ENCODE measurements around the gene ABCA2.

ABCA2 gene

DNA sequence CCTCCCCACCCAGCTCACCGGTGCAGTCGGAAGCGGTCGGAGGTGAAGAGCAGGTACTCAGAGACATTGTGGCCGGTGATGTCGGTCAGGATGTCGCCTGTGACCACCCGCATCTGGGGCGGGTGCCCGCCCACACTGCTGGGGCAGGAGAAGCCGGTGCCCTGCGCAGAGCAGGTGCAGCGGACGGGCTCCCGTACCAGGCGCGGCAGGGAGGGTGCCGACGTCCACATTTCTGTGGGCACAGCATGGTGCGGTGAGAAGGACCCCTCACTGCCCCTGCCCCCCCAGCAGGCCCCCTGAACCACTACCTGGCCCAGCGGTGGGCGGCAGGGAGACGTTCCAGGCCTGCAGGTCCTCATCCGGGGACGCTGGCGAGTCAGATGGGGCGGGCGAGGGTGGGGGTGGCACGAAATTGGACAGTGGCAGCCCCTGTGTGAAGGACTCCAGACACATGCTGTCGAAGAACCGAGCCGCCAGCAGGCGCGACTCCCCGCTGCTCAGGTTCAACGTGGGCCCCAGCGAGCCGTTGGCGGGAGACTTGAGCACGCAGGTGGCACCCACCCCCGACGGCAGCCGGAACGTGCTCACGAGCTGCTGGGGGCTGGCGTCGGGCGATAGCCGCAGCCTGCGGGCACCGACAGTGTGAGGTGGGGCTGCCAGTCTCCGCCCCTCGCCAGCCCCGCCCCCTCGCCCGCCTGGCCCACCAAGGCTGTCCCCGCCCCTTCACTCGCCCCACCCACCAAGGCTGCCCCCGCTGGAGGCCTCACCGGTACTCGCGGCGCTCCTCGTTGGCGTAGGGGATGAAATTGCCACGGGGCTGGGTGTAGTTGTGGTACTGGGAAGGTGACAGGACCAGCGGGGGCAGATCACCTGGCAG lies 15.1 kb downstream of the ABCA2 start:
- TF ChIP-seq, protein P1, sequence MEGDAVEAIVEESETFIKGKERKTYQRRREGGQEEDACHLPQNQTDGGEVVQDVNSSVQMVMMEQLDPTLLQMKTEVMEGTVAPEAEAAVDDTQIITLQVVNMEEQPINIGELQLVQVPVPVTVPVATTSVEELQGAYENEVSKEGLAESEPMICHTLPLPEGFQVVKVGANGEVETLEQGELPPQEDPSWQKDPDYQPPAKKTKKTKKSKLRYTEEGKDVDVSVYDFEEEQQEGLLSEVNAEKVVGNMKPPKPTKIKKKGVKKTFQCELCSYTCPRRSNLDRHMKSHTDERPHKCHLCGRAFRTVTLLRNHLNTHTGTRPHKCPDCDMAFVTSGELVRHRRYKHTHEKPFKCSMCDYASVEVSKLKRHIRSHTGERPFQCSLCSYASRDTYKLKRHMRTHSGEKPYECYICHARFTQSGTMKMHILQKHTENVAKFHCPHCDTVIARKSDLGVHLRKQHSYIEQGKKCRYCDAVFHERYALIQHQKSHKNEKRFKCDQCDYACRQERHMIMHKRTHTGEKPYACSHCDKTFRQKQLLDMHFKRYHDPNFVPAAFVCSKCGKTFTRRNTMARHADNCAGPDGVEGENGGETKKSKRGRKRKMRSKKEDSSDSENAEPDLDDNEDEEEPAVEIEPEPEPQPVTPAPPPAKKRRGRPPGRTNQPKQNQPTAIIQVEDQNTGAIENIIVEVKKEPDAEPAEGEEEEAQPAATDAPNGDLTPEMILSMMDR (IDR thresholded peaks at IDR 0.05), result no peak

DNA sequence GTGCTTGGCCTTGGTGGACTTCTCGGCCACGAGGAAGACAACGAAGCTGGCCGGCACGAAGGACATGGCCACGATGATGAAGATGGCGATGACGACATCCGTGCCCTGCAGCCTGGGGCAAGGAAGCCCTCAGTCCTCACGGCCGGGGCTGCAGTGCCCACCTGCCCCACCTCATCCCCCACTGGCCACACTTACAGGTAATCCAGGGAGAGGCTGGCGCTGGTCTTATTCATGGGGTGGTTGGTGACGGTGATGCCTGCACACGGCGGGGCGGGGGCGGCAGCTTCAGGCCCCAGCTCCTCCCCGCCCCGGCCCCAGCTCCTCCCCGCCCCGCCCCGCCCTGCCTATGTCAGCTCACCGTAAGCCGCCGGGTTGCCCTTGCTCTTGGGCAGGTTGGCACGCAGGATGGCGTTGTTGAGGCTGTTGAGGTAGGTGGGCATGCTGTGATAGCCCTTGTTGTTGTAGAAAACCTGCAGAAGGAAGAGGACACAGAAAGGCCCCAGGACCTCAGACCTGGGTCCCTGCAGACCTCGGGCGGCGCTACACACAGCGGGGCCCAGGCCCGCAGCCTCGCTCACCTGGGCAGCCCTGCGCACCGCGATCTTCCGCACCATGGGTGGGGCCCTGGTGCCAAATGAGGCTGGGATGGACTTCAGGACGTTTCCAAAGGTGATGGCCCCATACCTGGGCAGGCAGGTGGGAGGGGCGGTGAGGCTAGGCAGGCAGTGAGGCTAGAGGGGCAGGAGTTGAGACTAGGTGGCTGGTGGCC lies 15.9 kb downstream of the ABCA2 start:
- TF ChIP-seq, protein P1 (IDR thresholded peaks at IDR 0.05), result no peak

DNA sequence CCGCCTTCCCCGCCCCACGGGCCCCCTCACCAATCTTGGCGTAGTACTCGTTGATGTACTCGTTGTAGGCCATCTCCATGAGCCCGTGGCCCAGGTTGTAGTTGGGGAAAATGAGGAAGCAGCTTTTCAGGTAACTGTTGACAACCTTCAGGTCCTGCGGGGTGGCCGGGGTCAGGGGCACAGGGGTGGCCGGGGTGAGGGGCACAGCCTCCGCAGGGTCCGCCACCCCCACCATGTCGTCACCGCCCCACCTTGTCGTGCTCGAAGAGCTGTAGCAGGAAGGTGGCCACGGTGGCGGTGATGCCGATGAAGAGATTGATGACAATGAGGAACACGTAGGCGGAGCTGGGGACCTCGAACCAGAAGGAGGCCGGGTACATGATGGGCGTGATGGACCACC lies 16.9 kb downstream of the ABCA2 start:
- TF ChIP-seq, protein P1 (IDR thresholded peaks at IDR 0.05), result no peak

DNA sequence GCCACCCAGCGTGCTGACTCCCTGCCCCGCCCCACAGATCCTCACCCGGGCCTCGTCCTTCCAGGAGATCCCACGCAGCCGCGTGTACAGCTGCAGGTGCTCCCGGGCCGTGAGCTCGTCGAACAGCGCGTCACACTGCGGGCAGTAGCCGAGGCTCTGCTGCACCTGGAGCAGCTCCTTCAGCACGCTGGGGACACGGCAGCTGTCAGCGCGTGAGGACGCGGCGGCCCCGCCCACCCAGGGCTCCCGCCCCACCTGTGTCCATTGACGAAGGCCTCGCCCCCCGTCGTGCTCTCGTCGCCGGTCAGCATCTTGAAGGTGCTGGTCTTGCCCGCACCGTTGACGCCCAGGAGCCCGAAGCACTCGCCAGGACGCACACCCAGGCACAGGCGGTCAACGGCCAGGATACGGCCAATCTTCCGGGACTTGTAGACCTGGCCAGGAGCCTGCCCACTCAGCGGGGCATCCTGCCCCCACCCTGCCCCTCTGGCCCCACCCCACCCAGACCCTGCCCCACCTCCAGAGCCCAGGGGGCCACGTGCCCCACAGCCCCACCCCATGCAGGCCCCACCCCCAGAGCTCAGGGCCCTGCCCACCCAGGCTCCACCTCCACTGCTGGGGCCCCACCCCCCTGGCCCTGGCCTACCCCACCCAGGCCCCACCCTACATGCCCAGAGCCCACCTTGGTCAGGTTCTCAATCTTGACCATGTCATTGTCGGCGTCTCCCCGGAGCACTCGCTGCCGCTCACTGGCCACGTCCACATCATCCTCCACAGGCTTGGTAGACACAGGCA lies 17.9 kb downstream of the ABCA2 start:
- TF ChIP-seq, protein P1 (IDR thresholded peaks at IDR 0.05), result no peak

DNA sequence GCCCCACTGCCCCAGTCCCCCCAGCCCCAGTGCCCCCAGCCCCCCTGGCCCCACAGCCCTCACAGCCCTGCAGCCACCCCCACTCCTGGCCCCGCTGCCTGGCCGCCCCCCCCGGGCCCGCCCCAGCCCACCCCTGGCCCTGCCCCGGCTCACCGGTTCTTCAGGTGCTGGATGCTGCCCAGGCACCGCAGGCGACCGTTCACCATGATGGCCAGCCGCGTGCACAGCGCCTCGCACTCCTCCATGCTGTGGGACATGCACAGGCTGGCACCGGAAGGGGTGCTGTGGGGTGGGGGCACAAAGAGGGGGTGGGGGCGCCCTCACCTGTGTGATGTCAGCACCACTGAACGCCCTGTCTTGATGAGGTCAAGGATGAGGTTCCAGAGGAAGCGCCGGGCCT lies 18.8 kb downstream of the ABCA2 start:
- TF ChIP-seq, protein P1 (IDR thresholded peaks at IDR 0.05), result no peak

DNA sequence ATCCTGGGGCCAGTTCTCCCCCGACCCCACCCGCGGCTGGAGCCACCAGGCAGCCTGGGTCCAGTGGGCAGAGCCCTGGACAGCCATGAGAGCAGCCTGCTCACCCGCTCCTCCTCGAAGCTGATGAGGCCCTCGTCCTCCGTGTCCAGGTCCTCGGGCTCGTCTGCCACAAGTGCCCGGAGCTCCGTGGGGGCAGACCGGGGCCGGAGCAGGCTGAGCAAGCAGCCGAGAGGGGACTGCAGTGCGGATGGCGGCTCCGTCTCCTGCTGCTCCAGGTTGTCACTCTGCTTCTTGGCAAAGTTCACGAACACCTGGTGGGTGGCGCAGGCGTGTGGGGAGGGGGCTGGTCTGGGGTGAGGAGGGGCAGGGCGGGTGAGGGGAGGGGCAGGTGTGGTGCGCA lies 19.7 kb downstream of the ABCA2 start:
- TF ChIP-seq, protein P1 (IDR thresholded peaks at IDR 0.05), result no peak

DNA sequence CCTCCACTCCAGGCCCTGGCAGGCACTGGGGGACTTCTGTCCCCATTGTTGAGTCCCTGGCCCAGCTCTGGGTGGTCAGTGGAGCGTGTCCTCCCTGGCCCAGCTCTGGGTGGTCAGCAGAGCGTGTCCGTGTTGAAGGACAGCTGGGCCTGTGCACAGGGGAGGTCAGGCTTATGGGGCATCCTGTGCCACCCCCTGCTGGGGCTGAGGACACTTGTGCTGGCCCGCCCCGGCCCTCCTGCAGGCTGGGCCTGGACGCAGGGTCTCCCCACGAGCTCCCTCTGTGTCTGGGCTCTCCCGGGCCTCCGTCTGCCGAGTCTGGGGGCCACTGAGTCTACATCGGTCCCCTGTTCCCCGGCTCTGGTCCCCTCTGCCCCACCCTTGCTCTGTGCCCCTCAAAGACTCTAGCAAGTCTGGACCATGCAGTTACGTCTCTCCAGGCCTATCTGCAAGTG lies 20.2 kb downstream of the ABCA2 start:
- TF ChIP-seq, protein P1 (IDR thresholded peaks at IDR 0.05), result no peak
